ENCODE measurements around the gene AADAC.

DNA sequence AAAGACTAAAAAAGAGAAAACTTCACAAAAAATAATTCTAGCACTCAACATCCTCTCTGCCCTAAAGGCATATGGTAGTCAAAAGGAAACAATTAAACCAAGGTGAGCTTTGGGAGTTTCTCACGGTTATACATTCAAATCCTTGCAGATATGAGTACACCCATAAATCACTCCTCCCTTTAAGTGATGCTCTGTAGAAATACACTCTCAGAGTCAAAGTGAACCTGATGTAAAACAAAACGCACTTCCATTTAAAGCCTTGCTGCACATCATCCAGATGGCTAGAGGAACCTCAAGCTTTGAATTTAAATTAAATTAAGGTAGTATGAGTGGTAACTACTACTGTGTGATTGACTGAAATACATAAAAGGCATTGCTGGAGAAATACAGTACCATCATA is 36.0 kb upstream of the AADAC start:
- TF ChIP-seq, protein P1, sequence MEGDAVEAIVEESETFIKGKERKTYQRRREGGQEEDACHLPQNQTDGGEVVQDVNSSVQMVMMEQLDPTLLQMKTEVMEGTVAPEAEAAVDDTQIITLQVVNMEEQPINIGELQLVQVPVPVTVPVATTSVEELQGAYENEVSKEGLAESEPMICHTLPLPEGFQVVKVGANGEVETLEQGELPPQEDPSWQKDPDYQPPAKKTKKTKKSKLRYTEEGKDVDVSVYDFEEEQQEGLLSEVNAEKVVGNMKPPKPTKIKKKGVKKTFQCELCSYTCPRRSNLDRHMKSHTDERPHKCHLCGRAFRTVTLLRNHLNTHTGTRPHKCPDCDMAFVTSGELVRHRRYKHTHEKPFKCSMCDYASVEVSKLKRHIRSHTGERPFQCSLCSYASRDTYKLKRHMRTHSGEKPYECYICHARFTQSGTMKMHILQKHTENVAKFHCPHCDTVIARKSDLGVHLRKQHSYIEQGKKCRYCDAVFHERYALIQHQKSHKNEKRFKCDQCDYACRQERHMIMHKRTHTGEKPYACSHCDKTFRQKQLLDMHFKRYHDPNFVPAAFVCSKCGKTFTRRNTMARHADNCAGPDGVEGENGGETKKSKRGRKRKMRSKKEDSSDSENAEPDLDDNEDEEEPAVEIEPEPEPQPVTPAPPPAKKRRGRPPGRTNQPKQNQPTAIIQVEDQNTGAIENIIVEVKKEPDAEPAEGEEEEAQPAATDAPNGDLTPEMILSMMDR (IDR thresholded peaks at IDR 0.05) = no peak
- TF ChIP-seq POLR2A (IDR thresholded peaks at IDR 0.05) = no peak

Measured in Peyer's patch (tissue), 4 donors.